Measurements from ENCODE around the gene PDE8B.

Gene PDE8B

GRCh38 chr5:77418601-77419581 is 208.4 kb downstream of the PDE8B start:
- DNase-seq (ENCODE audit: extremely low spot score), result no peak
- CTCF ChIA-PET, result no interaction called here
- TF ChIP-seq NFRKB (IDR thresholded peaks at IDR 0.05), result no peak
- no peak for TF ChIP-seq BHLHE40 (IDR thresholded peaks at IDR 0.05; ENCODE audit: borderline replicate concordance)
- TF ChIP-seq SP1 (IDR thresholded peaks at IDR 0.05), result no peak
- TF ChIP-seq TARDBP (IDR thresholded peaks at IDR 0.05), result no peak
- no peak for TF ChIP-seq SUZ12 (IDR thresholded peaks at IDR 0.05)
- no peak for TF ChIP-seq PKNOX1 (IDR thresholded peaks at IDR 0.05)
- TF ChIP-seq CTBP1 (IDR thresholded peaks at IDR 0.05; ENCODE audit: borderline replicate concordance), result no peak
- POLR2A ChIA-PET, result no interaction called here

- POLR2A ChIA-PET, result no interaction called here
- CTCF ChIA-PET, result no interaction called here
- no peak for TF ChIP-seq FOXK2 (IDR thresholded peaks at IDR 0.05)
- TF ChIP-seq PKNOX1 (IDR thresholded peaks at IDR 0.05), result no peak
- TF ChIP-seq SP1 (IDR thresholded peaks at IDR 0.05), result no peak
- TF ChIP-seq HDGF (IDR thresholded peaks at IDR 0.05; ENCODE audit: borderline replicate concordance), result no peak
- no peak for TF ChIP-seq TARDBP (IDR thresholded peaks at IDR 0.05)
- no peak for TF ChIP-seq FOXA1 (IDR thresholded peaks at IDR 0.05)
- no peak for TF ChIP-seq BHLHE40 (IDR thresholded peaks at IDR 0.05; ENCODE audit: borderline replicate concordance)
- no peak for TF ChIP-seq NFRKB (IDR thresholded peaks at IDR 0.05)
- TF ChIP-seq FOXM1 (IDR thresholded peaks at IDR 0.05; ENCODE audit: borderline replicate concordance), result no peak
- no peak for TF ChIP-seq ARNT (IDR thresholded peaks at IDR 0.05)
- DNase-seq (ENCODE audit: extremely low spot score), result no peak
Observed at GRCh38 chr5:77419644-77420582, 209.4 kb downstream of the PDE8B start.

- DNase-seq (ENCODE audit: extremely low spot score), result no peak
- POLR2A ChIA-PET, result no interaction called here
Observed at GRCh38 chr5:77420940-77421339, 210.5 kb downstream of the PDE8B start.

GRCh38 chr5:77423022-77423750 is 212.7 kb downstream of the PDE8B start:
- CTCF ChIA-PET, result no interaction called here
- POLR2A ChIA-PET, result interaction anchor here (1.2 kb wide), 1 partner anchor 69 kb away, joined by 4 read pairs; the partner anchor contains the start of gene WDR41
- no peak for DNase-seq (ENCODE audit: extremely low spot score)
- TF ChIP-seq CTBP1 (IDR thresholded peaks at IDR 0.05; ENCODE audit: borderline replicate concordance) (no peak), ARNT (IDR thresholded peaks at IDR 0.05) (no peak), PKNOX1 (IDR thresholded peaks at IDR 0.05) (no peak), ELF4 (IDR thresholded peaks at IDR 0.05) (no peak), NFRKB (IDR thresholded peaks at IDR 0.05) (no peak), L3MBTL2 (conservative IDR thresholded peaks at IDR 0.05) (no peak), SP1 (IDR thresholded peaks at IDR 0.05) (no peak)

More at GRCh38 chr5:77420940-77421339, 210.5 kb downstream of the PDE8B start:
- no peak for TF ChIP-seq ARNT (IDR thresholded peaks at IDR 0.05)
- no peak for TF ChIP-seq BHLHE40 (IDR thresholded peaks at IDR 0.05; ENCODE audit: borderline replicate concordance)
- TF ChIP-seq NFRKB (IDR thresholded peaks at IDR 0.05), result no peak
- no peak for TF ChIP-seq FOXK2 (IDR thresholded peaks at IDR 0.05)
- no peak for TF ChIP-seq TARDBP (IDR thresholded peaks at IDR 0.05)
- no peak for TF ChIP-seq SP1 (IDR thresholded peaks at IDR 0.05)
- CTCF ChIA-PET, result no interaction called here

- POLR2A ChIA-PET, result no interaction called here
- TF ChIP-seq SP1 (IDR thresholded peaks at IDR 0.05) (no peak), ELF4 (IDR thresholded peaks at IDR 0.05) (no peak), NFRKB (IDR thresholded peaks at IDR 0.05) (no peak), LEF1 (IDR thresholded peaks at IDR 0.05; ENCODE audit: borderline replicate concordance) (no peak), FOXA1 (IDR thresholded peaks at IDR 0.05) (no peak), ARNT (IDR thresholded peaks at IDR 0.05) (no peak), BHLHE40 (IDR thresholded peaks at IDR 0.05; ENCODE audit: borderline replicate concordance) (no peak), PKNOX1 (IDR thresholded peaks at IDR 0.05) (no peak), TARDBP (IDR thresholded peaks at IDR 0.05) (no peak), ZNF384 (IDR thresholded peaks at IDR 0.05) (no peak), FOXM1 (IDR thresholded peaks at IDR 0.05; ENCODE audit: borderline replicate concordance) (no peak)
- CTCF ChIA-PET, result no interaction called here
- no peak for DNase-seq (ENCODE audit: extremely low spot score)
Observed at GRCh38 chr5:77424921-77425320, 214.4 kb downstream of the PDE8B start.
